GM12865 (cell line): Measurements from ENCODE around the gene CPNE7.

ENCODE experiments used
- DNase-seq: peaks from one replicate; pipeline ENCODE4 v3.0.0; 2010; ENCODE audit warnings: low read depth
- H3K4me3 ChIP-seq: 2 replicates; pipeline ENCODE4 v1.5.1; 2011; ENCODE audit warnings: mild to moderate bottlenecking, low read depth, low read length, control low read depth
- TF ChIP-seq, protein P1 (sequence below): IDR thresholded peaks from 2 replicates; pipeline ENCODE4 v1.5.1; 2011; ENCODE audit warnings: low read length, control low read depth, low read depth, inconsistent platforms; ENCODE audit not compliant: insufficient read depth; ENCODE audit errors: missing control alignments

CPNE7 gene

DNA sequence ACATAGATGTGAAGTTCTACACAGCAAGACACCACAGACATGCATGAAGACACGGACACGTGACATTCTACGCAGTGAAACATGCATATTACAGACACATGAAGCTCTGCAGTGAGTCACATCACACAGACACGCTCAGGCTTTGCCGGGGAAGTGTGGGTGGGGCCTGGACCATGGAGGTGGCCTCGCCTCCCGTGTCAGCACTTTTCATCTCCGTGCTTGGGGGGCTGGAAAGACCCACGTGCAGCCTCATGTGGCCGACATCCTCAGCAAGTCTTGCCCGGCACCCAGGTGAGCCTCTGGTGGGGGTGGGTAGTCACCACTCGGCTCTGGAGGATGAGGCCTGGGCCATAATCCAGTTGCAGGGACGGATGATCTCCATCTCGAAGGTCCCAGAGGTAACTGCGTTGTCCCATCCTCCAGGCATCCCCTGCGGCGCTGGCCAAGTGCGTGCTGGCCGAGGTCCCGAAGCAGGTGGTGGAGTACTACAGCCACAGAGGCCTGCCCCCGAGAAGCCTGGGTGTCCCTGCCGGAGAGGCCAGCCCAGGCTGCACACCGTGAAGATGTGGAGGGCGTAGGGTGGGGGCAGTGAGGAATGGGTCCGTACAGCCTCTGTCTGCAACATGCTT is 20.6 kb downstream of the CPNE7 start:
- no peak for DNase-seq
- TF ChIP-seq, protein P1, sequence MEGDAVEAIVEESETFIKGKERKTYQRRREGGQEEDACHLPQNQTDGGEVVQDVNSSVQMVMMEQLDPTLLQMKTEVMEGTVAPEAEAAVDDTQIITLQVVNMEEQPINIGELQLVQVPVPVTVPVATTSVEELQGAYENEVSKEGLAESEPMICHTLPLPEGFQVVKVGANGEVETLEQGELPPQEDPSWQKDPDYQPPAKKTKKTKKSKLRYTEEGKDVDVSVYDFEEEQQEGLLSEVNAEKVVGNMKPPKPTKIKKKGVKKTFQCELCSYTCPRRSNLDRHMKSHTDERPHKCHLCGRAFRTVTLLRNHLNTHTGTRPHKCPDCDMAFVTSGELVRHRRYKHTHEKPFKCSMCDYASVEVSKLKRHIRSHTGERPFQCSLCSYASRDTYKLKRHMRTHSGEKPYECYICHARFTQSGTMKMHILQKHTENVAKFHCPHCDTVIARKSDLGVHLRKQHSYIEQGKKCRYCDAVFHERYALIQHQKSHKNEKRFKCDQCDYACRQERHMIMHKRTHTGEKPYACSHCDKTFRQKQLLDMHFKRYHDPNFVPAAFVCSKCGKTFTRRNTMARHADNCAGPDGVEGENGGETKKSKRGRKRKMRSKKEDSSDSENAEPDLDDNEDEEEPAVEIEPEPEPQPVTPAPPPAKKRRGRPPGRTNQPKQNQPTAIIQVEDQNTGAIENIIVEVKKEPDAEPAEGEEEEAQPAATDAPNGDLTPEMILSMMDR: no peak
- no peak overlapping the region for H3K4me3 ChIP-seq

DNA sequence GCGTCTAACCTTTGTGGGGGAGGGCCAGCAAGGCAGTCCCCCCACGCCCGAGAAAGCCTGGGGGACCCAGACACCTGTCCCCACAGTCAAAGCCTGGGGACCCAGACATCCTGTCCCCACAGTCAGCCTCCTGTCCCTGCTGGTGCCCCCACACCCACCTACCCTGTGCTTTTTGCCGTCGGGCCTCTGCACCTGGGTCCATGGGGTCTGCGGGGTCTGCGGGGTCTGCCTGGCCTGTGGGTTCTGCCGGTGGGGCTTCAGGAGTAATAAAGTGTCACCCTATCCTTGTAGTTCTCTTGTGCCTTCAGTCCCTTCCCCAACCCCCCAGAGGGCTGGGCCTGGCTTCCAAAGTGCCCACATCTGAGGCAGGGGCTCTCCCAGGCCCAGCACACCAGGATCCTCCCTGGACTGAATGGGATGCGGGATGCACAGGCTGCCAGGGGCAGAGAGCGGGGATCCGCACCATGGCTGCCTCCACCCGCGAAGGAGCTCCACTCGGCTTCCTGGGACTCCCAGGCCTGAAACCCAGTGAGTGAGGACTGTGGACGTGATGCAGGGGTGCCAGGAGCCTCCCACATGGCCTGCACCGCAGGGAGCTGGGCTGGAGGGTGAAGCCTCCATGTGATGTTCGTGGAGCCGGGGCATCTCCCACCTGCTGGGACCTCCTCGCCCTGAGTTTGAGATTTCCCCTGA is 21.5 kb downstream of the CPNE7 start:
- H3K4me3 ChIP-seq: no peak overlapping the region
- TF ChIP-seq, protein P1: no peak
- DNase-seq: no peak

DNA sequence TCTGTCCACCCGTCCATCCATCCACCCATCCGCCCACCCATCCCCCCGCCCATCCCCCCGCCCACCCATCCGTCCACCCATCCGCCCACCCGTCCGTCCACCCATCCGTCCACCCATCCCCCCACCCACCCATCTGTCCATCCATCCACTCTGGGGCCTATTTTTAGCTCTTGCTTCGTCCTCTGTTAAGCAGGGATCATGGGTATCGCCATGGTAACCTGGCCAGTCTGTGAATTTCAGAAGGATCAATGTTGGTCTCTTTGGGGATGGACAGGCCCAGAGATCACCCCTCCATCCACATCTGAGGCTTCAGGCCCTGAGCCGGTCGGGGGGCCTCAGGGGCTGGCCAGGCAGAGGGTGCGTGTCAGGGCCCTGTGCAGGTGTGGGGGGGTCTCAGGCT is 22.6 kb downstream of the CPNE7 start:
- no peak overlapping the region for H3K4me3 ChIP-seq
- DNase-seq: peak; percentile 39
- TF ChIP-seq, protein P1: no peak

DNA sequence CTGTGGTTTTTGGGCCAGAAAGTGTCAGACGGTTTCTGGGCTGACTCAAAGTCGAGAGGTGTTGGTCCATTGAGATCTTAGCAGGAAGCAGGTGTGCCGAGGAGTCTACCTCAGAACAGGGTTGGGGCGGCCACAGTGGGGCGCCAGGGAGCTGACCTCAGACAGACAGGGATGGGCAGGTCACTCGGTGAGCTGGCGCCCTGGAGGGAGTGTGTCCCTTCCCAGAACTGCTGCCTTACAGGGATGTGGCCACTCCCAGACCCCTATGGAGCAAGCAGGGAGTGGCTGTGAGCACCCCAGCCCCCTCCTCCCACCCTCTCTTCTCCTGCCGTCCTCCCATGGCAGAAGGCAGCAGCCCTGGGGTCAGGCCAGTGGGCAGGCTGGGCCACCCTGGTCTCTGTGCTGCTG is 23.9 kb downstream of the CPNE7 start:
- TF ChIP-seq, protein P1: peak; percentile 41
- H3K4me3 ChIP-seq: no peak overlapping the region
- peak; percentile 58 for DNase-seq

DNA sequence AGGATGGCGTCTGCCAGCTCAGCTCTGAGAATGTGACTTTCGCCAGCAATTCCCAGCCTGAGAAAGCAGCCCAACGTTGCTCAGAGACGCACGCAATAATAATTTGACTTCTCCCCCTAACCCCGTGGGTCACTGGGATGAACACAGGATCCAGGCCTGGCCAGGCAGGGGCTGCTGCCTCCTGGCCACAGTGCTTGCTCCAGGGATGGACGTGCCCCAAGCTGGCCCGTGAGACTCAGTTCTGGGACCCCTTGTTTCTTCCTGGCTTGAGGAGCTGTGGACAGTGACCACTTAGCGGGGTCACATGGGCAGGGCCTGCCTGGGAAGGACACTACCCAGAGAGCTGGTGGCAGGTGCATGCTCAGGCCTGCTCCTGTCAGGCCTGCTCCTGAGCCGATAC is 24.3 kb downstream of the CPNE7 start:
- H3K4me3 ChIP-seq: no peak overlapping the region
- TF ChIP-seq, protein P1: no peak
- DNase-seq: no peak

DNA sequence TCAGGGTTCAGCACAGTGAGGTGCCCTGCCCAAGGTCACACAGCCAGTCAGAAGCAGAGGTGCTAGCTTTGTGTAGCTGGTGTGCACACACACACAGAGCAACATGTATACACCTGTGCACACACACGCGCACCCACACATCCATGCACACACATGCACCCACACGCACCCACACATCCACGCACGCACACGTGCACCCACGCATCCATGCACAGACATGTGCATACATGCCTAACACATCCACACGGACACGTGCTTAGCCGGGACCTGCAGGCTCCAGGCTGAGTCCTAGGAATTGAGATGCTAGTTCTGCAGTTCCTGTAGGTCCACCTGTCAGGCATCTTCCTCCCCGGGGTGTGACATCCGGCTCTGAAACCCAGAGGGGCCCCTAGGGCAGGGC is 24.9 kb downstream of the CPNE7 start:
- no peak for DNase-seq
- TF ChIP-seq, protein P1: no peak
- H3K4me3 ChIP-seq: no peak overlapping the region
